Ishikawa (cell line): ENCODE measurements around the gene CCDC92B.

Experiments used
- CEBPB ChIP-seq: IDR thresholded peaks from 2 replicates; pipeline ENCODE4 v1.6.1; 2012
- CREB1 ChIP-seq: IDR thresholded peaks from 2 replicates; pipeline ENCODE4 v1.6.1; 2012; ENCODE audit warnings: low read depth
- EGR1 ChIP-seq: IDR thresholded peaks from 2 replicates; pipeline ENCODE4 v1.6.1; 2012
- EP300 ChIP-seq: IDR thresholded peaks from 2 replicates; pipeline ENCODE4 v1.6.1; 2012; ENCODE audit warnings: borderline replicate concordance
- FOXM1 ChIP-seq: IDR thresholded peaks from 2 replicates; pipeline ENCODE4 v1.6.1; 2012; ENCODE audit warnings: low read depth, borderline replicate concordance
- MAX ChIP-seq: IDR thresholded peaks from 2 replicates; pipeline ENCODE4 v1.6.1; 2012
- NFIC ChIP-seq: IDR thresholded peaks from 2 replicates; pipeline ENCODE4 v1.6.1; 2012
- RAD21 ChIP-seq: IDR thresholded peaks from 2 replicates; pipeline ENCODE4 v1.6.1; 2012; ENCODE audit warnings: low read depth
- REST ChIP-seq: IDR thresholded peaks from 2 replicates; pipeline ENCODE4 v1.6.1; 2012; ENCODE audit warnings: low read depth, mild to moderate bottlenecking
- TAF1 ChIP-seq: IDR thresholded peaks from 2 replicates; pipeline ENCODE4 v1.6.1; 2012; ENCODE audit warnings: low read depth, mild to moderate bottlenecking
- TCF12 ChIP-seq: IDR thresholded peaks from 2 replicates; pipeline ENCODE4 v1.6.1; 2012; ENCODE audit warnings: low read depth
- TEAD4 ChIP-seq: IDR thresholded peaks from 2 replicates; pipeline ENCODE4 v1.6.1; 2012
- USF1 ChIP-seq: IDR thresholded peaks from 2 replicates; pipeline ENCODE4 v1.6.1; 2012
- YY1 ChIP-seq: IDR thresholded peaks from 2 replicates; pipeline ENCODE4 v1.6.1; 2012; ENCODE audit warnings: low read depth
- ZBTB7A ChIP-seq: IDR thresholded peaks from 2 replicates; pipeline ENCODE4 v1.6.1; 2012; ENCODE audit warnings: low read depth

CCDC92B gene

GRCh38 chr17:2704890-2705248 is 44.6 kb downstream of the CCDC92B start:
- TF ChIP-seq TCF12 (no peak), EGR1 (no peak), CEBPB (no peak), EP300 (no peak), TAF1 (no peak), REST (no peak), ZBTB7A (no peak), TEAD4 (no peak), NFIC (no peak), MAX (no peak), CREB1 (no peak), RAD21 (no peak), FOXM1 (no peak), USF1 (no peak), YY1 (no peak)

GRCh38 chr17:2704031-2704889 is 45.2 kb downstream of the CCDC92B start:
- TF ChIP-seq RAD21 (no peak), CREB1 (no peak), NFIC (no peak), TCF12 (no peak), YY1 (no peak), TAF1 (no peak), TEAD4 (no peak), ZBTB7A (no peak), EGR1 (no peak), EP300 (no peak), CEBPB (no peak)

- no peak for TF ChIP-seq REST
- no peak for TF ChIP-seq CEBPB
- no peak for TF ChIP-seq EP300
- no peak for TF ChIP-seq RAD21
- TF ChIP-seq YY1 = no peak
- TF ChIP-seq ZBTB7A = no peak
- no peak for TF ChIP-seq TCF12
- no peak for TF ChIP-seq TEAD4
- no peak for TF ChIP-seq FOXM1
- TF ChIP-seq NFIC = no peak
- no peak for TF ChIP-seq EGR1
Measured at GRCh38 chr17:2703606-2704005, 45.8 kb downstream of the CCDC92B start.

GRCh38 chr17:2703181-2703580 is 46.3 kb downstream of the CCDC92B start:
- TF ChIP-seq YY1 (no peak), TEAD4 (no peak), MAX (no peak), EGR1 (no peak), CREB1 (no peak), REST (no peak), TAF1 (no peak), CEBPB (no peak), EP300 (no peak), ZBTB7A (no peak), RAD21 (no peak), USF1 (no peak), NFIC (no peak), TCF12 (no peak), FOXM1 (no peak)
